ENCODE results near the gene MORN1.

- TF ChIP-seq CTCF (IDR thresholded peaks at IDR 0.05; ENCODE audit: low read depth, low read length, poor library complexity, severe bottlenecking) (no peak), EZH2phosphoT487 (IDR thresholded peaks at IDR 0.05; ENCODE audit: borderline replicate concordance, low read length) (no peak)
These were observed 48.0 kb upstream of the MORN1 start for GRCh38 chr1:2439369-2439768.
